H9 (cell line): ENCODE measurements around the gene DLST. TPM values are rescaled to one million over a fixed set of nuclear protein-coding genes. Genes with fewer than 3 reads are reported as not detected.
A peak's percentile ranks its signal among the peaks of the same experiment; 100 is the strongest.

Source experiments
- DNase-seq: peaks from one replicate; pipeline ENCODE4 v3.0.0-alpha.2; 2017
- H2AFZ ChIP-seq: one replicate; pipeline ENCODE4 v1.6.1; 2013; ENCODE audit warnings: mild to moderate bottlenecking, low read length, control low read depth, moderate library complexity
- H2AK5ac ChIP-seq: 2 replicates; pipeline ENCODE4 v1.6.1; 2013; ENCODE audit warnings: low read length, control low read depth, mixed read lengths; ENCODE audit not compliant: insufficient read length
- H2BK120ac ChIP-seq: one replicate; pipeline ENCODE4 v1.6.1; 2013; ENCODE audit warnings: low read depth, mild to moderate bottlenecking, low read length, control low read depth, inconsistent platforms; ENCODE audit not compliant: poor library complexity, severe bottlenecking
- H2BK12ac ChIP-seq: 2 replicates; pipeline ENCODE4 v1.6.1; 2013; ENCODE audit warnings: low read length, control low read depth, mixed read lengths, low read depth; ENCODE audit not compliant: insufficient read length
- H2BK15ac ChIP-seq: 2 replicates; pipeline ENCODE4 v1.6.1; 2013; ENCODE audit warnings: low read depth, low read length, control low read depth
- H2BK20ac ChIP-seq: one replicate; pipeline ENCODE4 v1.6.1; 2013; ENCODE audit warnings: low read depth, mild to moderate bottlenecking, low read length, control low read depth, inconsistent platforms; ENCODE audit not compliant: poor library complexity, severe bottlenecking
- H2BK5ac ChIP-seq: 2 replicates; pipeline ENCODE4 v1.6.1; 2013; ENCODE audit warnings: low read length, control low read depth, mixed read lengths; ENCODE audit not compliant: insufficient read length
- H3K14ac ChIP-seq: 2 replicates; pipeline ENCODE4 v1.6.1; 2013; ENCODE audit warnings: low read length, control low read depth; ENCODE audit not compliant: insufficient read depth
- H3K18ac ChIP-seq: 2 replicates; pipeline ENCODE4 v1.6.1; 2013; ENCODE audit warnings: low read depth, mild to moderate bottlenecking, mixed read lengths, low read length, control low read depth; ENCODE audit not compliant: insufficient read length
- H3K23ac ChIP-seq: 2 replicates; pipeline ENCODE4 v1.6.1; 2013; ENCODE audit warnings: low read length, control low read depth, mixed read lengths, low read depth; ENCODE audit not compliant: insufficient read length
- H3K23me2 ChIP-seq: 2 replicates; pipeline ENCODE4 v1.6.1; 2013; ENCODE audit warnings: low read depth, mild to moderate bottlenecking, mixed read lengths, low read length, control low read depth; ENCODE audit not compliant: insufficient read length, poor library complexity, severe bottlenecking
- H3K27ac ChIP-seq: 2 replicates; pipeline ENCODE4 v1.5.1; 2013; ENCODE audit warnings: low read length, control low read depth, mixed read lengths, low read depth; ENCODE audit not compliant: insufficient read length
- H3K27me3 ChIP-seq: 2 replicates; pipeline ENCODE4 v1.6.1; 2013; ENCODE audit warnings: low read length, control low read depth, inconsistent platforms; ENCODE audit not compliant: insufficient read depth
- H3K4ac ChIP-seq: 2 replicates; pipeline ENCODE4 v1.6.1; 2013; ENCODE audit warnings: low read depth, mild to moderate bottlenecking, control low read depth, inconsistent platforms, low read length, moderate library complexity
- H3K4me1 ChIP-seq: 2 replicates; pipeline ENCODE4 v1.6.1; 2013; ENCODE audit warnings: low read length, control low read depth, inconsistent platforms; ENCODE audit not compliant: insufficient read depth
- H3K4me2 ChIP-seq: 2 replicates; pipeline ENCODE4 v1.6.1; 2013; ENCODE audit warnings: low read length, control low read depth, mixed read lengths; ENCODE audit not compliant: insufficient read length, insufficient read depth
- H3K56ac ChIP-seq: 2 replicates; pipeline ENCODE4 v1.6.1; 2013; ENCODE audit warnings: low read depth, mild to moderate bottlenecking, mixed read lengths, low read length, control low read depth; ENCODE audit not compliant: insufficient read length
- H3K79me1 ChIP-seq: 2 replicates; pipeline ENCODE4 v1.6.1; 2013; ENCODE audit warnings: low read depth, mild to moderate bottlenecking, moderate library complexity, low read length, control low read depth, inconsistent platforms; ENCODE audit not compliant: insufficient read depth, poor library complexity, severe bottlenecking
- H3K79me2 ChIP-seq: 2 replicates; pipeline ENCODE4 v1.6.1; 2013; ENCODE audit warnings: low read length, control low read depth, inconsistent platforms; ENCODE audit not compliant: insufficient read depth
- H3K9ac ChIP-seq: 2 replicates; pipeline ENCODE4 v1.6.1; 2013; ENCODE audit warnings: low read length, control low read depth, mixed read lengths; ENCODE audit not compliant: insufficient read length; ENCODE audit errors: extremely low read depth
- H3K9me3 ChIP-seq: one replicate; pipeline ENCODE4 v1.6.1; 2013; ENCODE audit warnings: low read depth, low read length, inconsistent platforms; ENCODE audit not compliant: control insufficient read depth
- H3T11ph ChIP-seq: one replicate; pipeline ENCODE4 v1.6.1; 2013; ENCODE audit warnings: mild to moderate bottlenecking, low read length, control low read depth, inconsistent platforms
- H4K20me1 ChIP-seq: one replicate; pipeline ENCODE4 v1.6.1; 2013; ENCODE audit not compliant: control insufficient read depth, insufficient read length, insufficient read depth
- H4K5ac ChIP-seq: 2 replicates; pipeline ENCODE4 v1.6.1; 2013; ENCODE audit warnings: low read depth, mild to moderate bottlenecking, mixed read lengths, low read length, control low read depth; ENCODE audit not compliant: insufficient read length
- H4K8ac ChIP-seq: replicated peaks from 2 replicates; pipeline ENCODE4 v1.6.1; 2013; ENCODE audit warnings: low read length, control low read depth, mixed read lengths, low read depth; ENCODE audit not compliant: insufficient read length
- H4K91ac ChIP-seq: 2 replicates; pipeline ENCODE4 v1.6.1; 2013; ENCODE audit warnings: low read depth, mild to moderate bottlenecking, moderate library complexity, mixed read lengths, low read length, control low read depth; ENCODE audit not compliant: insufficient read length
- H3K27ac Mint-ChIP-seq, 3 experiments: 2 replicates in 2 of 3; 3 replicates in 1 of 3; pipeline ENCODE4 v1.8.0; 2020 to 2021; ENCODE audit warnings: mixed read lengths in 3 of 3, mild to moderate bottlenecking in 1 of 3, moderate library complexity in 1 of 3
- H3K27me3 Mint-ChIP-seq: 2 replicates; pipeline ENCODE4 v1.8.0; 2021; ENCODE audit warnings: low read depth, mild to moderate bottlenecking, moderate library complexity, mixed read lengths
- H3K36me3 Mint-ChIP-seq, 3 experiments: 2 replicates in 2 of 3; 3 replicates in 1 of 3; pipeline ENCODE4 v1.8.0; 2020 to 2021; ENCODE audit warnings: low read depth in 3 of 3, mixed read lengths in 3 of 3; ENCODE audit not compliant: insufficient read depth in 1 of 3
- H3K4me1 Mint-ChIP-seq, 2 experiments: 2 replicates each; pipeline ENCODE4 v1.8.0; 2020; ENCODE audit warnings: mixed read lengths in 2 of 2
- H3K4me3 Mint-ChIP-seq, 2 experiments: 2 replicates in 1 of 2; 3 replicates in 1 of 2; pipeline ENCODE4 v1.8.0; 2020 to 2021; ENCODE audit warnings: mild to moderate bottlenecking in 2 of 2, mixed read lengths in 2 of 2, moderate library complexity in 1 of 2
- H3K9me3 Mint-ChIP-seq, 2 experiments: 2 replicates in 1 of 2; 3 replicates in 1 of 2; pipeline ENCODE4 v1.8.0; 2020; ENCODE audit warnings: mild to moderate bottlenecking in 2 of 2, mixed read lengths in 2 of 2, moderate library complexity in 1 of 2
- WGBS: extraction: QIAGEN DNeasy Blood & Tissue Kit; methylation state at CpG from one replicate; pipeline ENCODE4 v1.1.7; 2013; ENCODE audit warnings: missing lambda C conversion rate, low lambda C conversion rate, mixed read lengths; ENCODE audit not compliant: insufficient read length; ENCODE audit errors: extremely low coverage; 5-methylcytosine and 5-hydroxymethylcytosine counted together
- total RNA-seq: library from RNA; stranded (reverse); gene quantifications from 2 replicates; pipeline ENCODE4 v1.2.1, GENCODE V29; 2021
- TF ChIP-seq, protein P1 (sequence below): fragments of 200-600 bp; sonication (generic); conservative IDR thresholded peaks from 3 replicates; pipeline ENCODE4 v1.8.0; 2021; ENCODE audit warnings: antibody characterized with exemption, mild to moderate bottlenecking

Gene DLST
- total RNA-seq, 1 experiment from 2014 or later, result 116 TPM

DNA sequence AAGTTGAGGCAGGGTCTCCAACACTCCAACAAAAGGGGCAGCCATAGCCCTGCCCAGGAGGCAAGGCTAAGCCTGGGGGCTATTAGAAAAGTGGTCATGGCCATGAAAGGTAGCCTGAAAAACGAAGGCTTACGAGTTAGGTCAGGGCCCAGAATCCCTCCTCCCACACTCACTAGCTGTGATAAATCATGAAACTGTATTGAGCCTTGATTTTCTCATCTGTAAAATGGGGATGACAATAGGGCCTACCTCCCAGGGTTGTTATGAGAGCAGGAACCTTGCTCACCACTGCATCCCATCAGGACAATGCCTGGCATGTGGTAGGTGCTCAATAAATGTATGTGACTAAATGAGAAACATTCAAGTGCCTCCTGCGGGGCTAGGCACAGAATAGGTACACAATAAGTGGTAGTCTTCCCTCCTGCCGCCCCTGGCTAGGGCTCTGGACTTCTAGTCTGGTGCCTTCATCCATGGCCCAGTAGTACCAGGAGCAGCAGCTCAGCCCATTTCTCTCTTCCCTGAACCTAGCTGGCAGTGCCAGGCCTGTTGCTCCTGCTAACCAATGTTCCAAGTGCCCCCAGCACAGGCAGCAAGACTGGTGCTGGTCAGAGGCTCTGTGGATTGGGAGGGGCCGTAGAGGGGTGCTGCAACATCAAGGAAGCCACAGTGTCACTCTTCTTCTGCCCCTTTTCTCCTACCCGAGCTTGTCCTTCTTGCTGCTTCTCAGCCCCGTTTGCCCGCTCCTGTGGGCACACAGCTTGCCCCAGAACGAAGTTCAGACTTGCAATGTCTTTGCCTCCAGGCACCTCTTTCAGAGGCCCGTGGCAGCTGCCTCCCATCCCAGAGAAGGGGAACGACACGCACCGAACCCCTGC is 65.9 kb downstream of the DLST start:
- no CpG with 5 or more reads among the region's 13 CpGs for WGBS
- H3K79me1 ChIP-seq, result no peaks in the 10 kb centered on the region
- no peaks in the 10 kb centered on the region for H3K27me3 Mint-ChIP-seq
- H3K14ac ChIP-seq, result no peak overlapping the region
- H2AK5ac ChIP-seq, result no peak overlapping the region
- H3K27ac ChIP-seq, result no peak overlapping the region
- no peaks in the 10 kb centered on the region for H3K79me2 ChIP-seq
- H3K56ac ChIP-seq, result no peak overlapping the region
- no peak overlapping the region for H3K4me2 ChIP-seq
- no peak overlapping the region for H4K91ac ChIP-seq
- H3K4ac ChIP-seq, result no peak overlapping the region
- H3K9me3 ChIP-seq, result no peaks in the 10 kb centered on the region
- no peak overlapping the region for H2AFZ ChIP-seq
- H3K9me3 Mint-ChIP-seq, result no peaks in the 10 kb centered on the region
- no peaks in the 10 kb centered on the region for H3K27me3 ChIP-seq
- H3K4me3 Mint-ChIP-seq, result no peak overlapping the region
- H3K36me3 Mint-ChIP-seq, result no peaks in the 10 kb centered on the region
- TF ChIP-seq, protein P1, sequence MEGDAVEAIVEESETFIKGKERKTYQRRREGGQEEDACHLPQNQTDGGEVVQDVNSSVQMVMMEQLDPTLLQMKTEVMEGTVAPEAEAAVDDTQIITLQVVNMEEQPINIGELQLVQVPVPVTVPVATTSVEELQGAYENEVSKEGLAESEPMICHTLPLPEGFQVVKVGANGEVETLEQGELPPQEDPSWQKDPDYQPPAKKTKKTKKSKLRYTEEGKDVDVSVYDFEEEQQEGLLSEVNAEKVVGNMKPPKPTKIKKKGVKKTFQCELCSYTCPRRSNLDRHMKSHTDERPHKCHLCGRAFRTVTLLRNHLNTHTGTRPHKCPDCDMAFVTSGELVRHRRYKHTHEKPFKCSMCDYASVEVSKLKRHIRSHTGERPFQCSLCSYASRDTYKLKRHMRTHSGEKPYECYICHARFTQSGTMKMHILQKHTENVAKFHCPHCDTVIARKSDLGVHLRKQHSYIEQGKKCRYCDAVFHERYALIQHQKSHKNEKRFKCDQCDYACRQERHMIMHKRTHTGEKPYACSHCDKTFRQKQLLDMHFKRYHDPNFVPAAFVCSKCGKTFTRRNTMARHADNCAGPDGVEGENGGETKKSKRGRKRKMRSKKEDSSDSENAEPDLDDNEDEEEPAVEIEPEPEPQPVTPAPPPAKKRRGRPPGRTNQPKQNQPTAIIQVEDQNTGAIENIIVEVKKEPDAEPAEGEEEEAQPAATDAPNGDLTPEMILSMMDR, result no peak
- no peak overlapping the region for H3K23ac ChIP-seq
- H2BK12ac ChIP-seq, result no peak overlapping the region
- no peak overlapping the region for H2BK120ac ChIP-seq
- no peaks in the 10 kb centered on the region for H3K23me2 ChIP-seq
- H3K18ac ChIP-seq, result no peak overlapping the region
- H3K4me1 Mint-ChIP-seq, result peaks cover 3 to 9% of the 10 kb centered on the region in 2 experiments
- H2BK20ac ChIP-seq, result no peak overlapping the region
- no peak overlapping the region for H2BK15ac ChIP-seq
- peaks cover 5% of the 10 kb centered on the region for H4K20me1 ChIP-seq
- H3K27ac Mint-ChIP-seq, result peak overlapping the region in 1 of 3 experiments; percentile 64; a peak in 1 of 7 replicates
- H4K8ac ChIP-seq, result no peak overlapping the region
- no peaks in the 10 kb centered on the region for H3K4me1 ChIP-seq
- no peak overlapping the region for H3K9ac ChIP-seq
- DNase-seq, result no peak
- no peak overlapping the region for H2BK5ac ChIP-seq
- no peak overlapping the region for H4K5ac ChIP-seq
- H3T11ph ChIP-seq, result no peak overlapping the region
